ENCODE measurements around the gene RYR2. TPM values are rescaled to one million over a fixed set of nuclear protein-coding genes. Genes with fewer than 3 reads are reported as not detected.

Gene RYR2
- total and polyA plus RNA-seq, 2 of the 8 experiments (the other 6 are each of a cell fraction or from before 2014, with no cell fraction given), result 1.3 to 4.4 TPM

DNA sequence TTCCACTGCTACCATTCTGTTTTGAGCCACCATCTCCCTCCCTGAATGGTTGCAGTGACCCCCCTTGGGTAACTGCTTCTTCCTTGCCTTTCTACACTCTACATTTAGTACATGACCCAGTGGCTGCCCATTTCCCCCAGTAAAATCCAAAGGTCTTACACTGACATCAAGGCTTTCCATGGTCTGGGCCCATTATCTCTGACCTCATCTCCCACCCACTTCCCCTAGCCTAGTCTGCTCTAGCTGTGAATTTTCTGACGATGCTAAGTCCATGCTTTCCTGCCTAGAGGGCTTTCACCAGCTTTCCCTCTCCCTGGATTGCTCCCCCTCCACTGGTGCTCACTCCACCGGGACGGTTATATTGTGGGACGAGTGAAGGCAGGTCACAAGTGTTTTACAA lies 219.2 kb downstream of the RYR2 start (continued):
- no peak for TF ChIP-seq YY1 (IDR thresholded peaks at IDR 0.05; ENCODE audit: low read depth, low read length)
